Fibroblast of peridontal ligament (primary cell): ENCODE data around the gene GCG.

Source experiments
- DNase-seq: peaks from one replicate; pipeline ENCODE4 v3.0.0-alpha.2; 2010; ENCODE audit errors: extremely low read depth

GCG gene

GRCh38 chr2:162149940-162150339 lies 2.1 kb downstream of the GCG start:
- DNase-seq = no peak

GRCh38 chr2:162149466-162149865 lies 2.6 kb downstream of the GCG start:
- DNase-seq = no peak

- DNase-seq = no peak
Observed at GRCh38 chr2:162148956-162149355, 3.1 kb downstream of the GCG start.

GRCh38 chr2:162143969-162144368 lies 8.1 kb downstream of the GCG start:
- DNase-seq = no peak

GRCh38 chr2:162138310-162138709 lies 13.7 kb downstream of the GCG start:
- no peak for DNase-seq

- DNase-seq = no peak
Observed at GRCh38 chr2:162127422-162127821, 24.6 kb downstream of the GCG start.

GRCh38 chr2:162126527-162126926 lies 25.5 kb downstream of the GCG start:
- no peak for DNase-seq

- DNase-seq = peak; percentile 20
Observed at GRCh38 chr2:162126111-162126519, 25.9 kb downstream of the GCG start.

GRCh38 chr2:162125138-162125537 lies 26.9 kb downstream of the GCG start:
- no peak for DNase-seq

GRCh38 chr2:162123806-162124758 lies 28.0 kb downstream of the GCG start:
- peak; percentile 86 for DNase-seq

- peak; percentile 80 for DNase-seq
Observed at GRCh38 chr2:162118166-162119031, 33.6 kb downstream of the GCG start.

GRCh38 chr2:162116352-162116751 lies 35.7 kb downstream of the GCG start:
- no peak for DNase-seq

GRCh38 chr2:162115076-162115475 lies 37.0 kb downstream of the GCG start:
- DNase-seq = no peak

GRCh38 chr2:162114271-162114670 lies 37.8 kb downstream of the GCG start:
- DNase-seq = no peak

- peak; percentile 67 for DNase-seq
Observed at GRCh38 chr2:162113776-162114168, 38.3 kb downstream of the GCG start.

- DNase-seq = no peak
Observed at GRCh38 chr2:162113088-162113775, 38.8 kb downstream of the GCG start.

- DNase-seq = no peak
Observed at GRCh38 chr2:162111958-162112850, 39.8 kb downstream of the GCG start.

GRCh38 chr2:162107361-162107901 lies 44.6 kb downstream of the GCG start:
- no peak for DNase-seq

- DNase-seq = no peak
Observed at GRCh38 chr2:162106746-162107145, 45.3 kb downstream of the GCG start.

GRCh38 chr2:162106146-162106551 lies 45.9 kb downstream of the GCG start:
- peak; percentile 45 for DNase-seq
